HG02759 (cell line): ENCODE measurements around the gene AQP12B.

Source experiments
- ATAC-seq: cut with Tn5 transposase; IDR thresholded peaks from one replicate; pipeline ENCODE4 v1.9.1; 2021; ENCODE audit warnings: mild to moderate bottlenecking, moderate library complexity; ENCODE audit not compliant: unreplicated experiment

The AQP12B gene

DNA sequence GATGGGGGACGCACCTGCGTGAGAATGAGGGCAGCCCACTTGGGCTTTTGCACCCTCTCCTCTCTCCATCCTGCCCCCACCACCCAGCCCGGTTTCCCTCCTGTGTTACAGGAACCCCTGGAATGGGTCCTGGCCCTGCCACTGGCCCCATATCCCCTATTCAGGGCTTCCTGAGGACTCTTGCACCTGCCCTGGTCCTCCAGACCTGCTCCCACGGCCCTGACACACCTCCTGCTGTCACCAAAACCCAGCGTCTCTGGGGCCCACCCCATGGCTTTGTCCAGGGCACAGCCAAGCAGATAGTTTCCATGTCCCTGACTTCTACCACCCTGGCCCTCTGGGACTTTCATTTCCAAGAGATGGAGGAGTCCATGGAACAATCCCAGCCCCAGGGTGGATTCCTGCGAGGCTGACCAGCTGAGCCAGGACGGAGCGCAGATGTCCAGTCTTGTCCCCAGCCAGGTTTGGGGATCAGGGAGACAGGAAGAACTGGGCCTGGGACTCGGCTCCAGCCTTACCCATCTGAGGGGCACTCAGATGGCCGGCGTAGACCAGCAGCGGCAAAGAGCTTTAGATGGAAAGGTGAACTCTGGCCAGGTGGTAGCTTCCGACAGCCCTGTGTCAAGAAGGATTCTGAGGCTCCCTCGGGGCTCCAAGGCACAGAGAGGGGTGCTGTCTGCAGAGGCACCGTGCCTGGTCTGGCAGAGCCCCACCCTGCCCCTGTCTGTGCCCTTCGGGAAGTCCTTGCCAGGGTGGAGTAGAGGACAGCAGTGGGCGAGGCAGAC is 45.4 kb downstream of the AQP12B start:
- ATAC-seq: no peak

DNA sequence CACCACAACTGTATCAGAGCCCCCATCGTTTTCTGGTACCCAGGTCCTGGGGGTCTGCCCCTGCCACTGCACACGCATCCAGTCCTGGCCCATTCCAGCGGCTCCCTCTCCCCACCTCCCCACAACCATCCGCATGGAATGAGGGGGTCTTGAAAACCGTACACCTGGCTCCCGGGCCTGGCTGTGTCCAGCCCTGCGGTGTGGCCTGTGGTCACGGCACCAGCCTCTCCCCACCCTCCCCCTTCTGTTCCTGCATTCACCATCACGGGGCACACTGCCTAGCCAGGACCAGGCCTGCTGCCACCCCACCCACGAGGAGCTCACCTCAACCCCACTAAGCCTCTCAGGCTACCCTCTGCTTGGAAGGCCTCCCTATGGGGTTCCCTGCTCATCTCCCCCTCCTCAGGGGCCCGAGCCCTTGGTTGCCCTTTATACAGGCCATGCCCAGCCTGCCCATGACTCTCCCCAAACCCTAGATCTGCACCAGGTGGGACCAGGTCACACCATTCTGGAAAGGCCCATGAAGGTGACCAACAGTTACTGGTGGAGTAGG is 46.0 kb downstream of the AQP12B start:
- no peak for ATAC-seq

DNA sequence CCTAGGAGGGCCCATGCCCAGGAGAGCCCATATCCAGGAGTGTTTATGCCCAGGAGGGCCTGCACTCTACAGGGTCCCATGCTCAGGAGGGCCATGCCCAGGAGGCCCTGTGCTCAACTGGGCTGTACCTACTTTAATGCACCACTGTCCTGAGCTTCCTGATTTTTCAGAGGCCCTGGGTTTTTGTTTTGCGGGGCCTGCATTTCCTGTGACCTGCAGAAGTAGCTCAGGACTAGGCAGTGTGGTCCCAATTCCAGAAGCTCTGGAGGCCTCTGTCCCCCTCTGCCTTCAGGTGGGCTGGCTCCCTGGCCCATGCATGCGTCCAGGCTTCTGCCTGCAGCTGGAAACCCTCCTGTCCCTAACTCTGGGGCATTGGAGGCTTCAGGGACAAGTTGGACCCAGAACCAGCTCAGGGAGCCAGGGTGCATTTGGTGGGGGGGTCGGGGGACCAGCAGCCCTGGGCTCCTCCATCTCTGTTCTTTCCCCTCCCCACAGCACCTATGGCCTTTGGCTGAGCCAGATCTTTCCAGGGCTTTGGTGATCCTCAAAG is 46.6 kb downstream of the AQP12B start:
- no peak for ATAC-seq

DNA sequence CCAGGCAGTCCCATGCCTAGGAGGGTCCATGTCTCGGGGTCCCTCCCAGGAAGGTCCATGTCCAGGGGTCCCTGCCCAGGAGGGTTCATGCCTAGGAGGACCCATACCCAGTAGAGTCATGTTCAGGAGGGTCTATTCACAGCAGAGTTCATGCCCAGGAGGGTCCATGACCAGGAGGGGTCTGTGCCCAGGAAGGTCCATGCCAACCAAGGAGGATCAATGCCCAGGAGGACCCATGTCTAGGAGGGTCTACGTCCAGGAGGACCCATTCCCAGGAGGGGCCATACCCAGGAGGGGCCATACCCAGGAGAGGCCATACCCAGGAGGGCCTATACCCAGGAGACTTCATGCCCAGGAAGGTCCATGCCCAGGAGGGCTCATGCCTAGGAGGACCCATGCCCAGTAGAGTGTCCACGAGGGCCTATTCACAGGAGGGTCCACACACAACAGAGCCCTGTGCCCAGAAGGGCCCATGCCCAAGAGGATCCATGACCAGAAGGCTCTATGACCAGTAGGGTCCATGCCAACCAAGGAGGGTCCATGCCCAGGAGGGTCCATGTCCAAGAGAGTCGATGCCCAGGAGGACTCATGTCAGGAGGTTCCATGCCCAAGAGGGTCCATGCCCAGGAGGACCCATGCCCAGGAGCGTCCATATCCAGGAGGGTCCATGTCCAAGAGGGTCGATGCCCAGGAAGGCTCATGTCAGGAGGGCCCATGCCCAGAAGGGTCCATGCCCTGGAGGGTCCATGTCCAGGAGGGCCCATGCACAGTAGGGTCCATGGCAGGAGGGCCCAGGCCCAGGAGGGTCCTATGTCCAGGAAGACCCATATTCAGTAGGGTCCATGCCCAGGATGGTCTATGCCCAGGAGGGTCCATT is 47.3 kb downstream of the AQP12B start:
- no peak for ATAC-seq

DNA sequence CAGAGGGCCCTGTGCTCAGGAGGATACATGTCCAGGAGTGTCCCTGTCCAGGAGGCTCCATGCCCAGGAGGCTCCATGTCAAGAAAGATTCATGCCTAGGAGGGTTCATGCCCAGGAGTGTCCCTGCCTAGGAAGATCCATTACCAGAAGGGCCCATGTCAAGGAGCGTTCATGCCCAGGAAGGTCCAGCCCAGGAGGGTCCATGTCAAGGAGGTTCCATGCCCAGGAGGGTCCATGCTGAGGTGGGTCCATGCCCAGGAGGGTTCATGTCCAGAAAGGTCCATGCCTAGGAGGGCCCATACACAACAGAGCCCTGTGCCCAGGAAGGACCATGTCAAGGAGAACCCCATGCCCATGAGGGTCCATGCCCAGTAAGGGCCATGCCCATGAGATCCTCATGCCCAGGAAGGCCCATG is 50.4 kb downstream of the AQP12B start:
- ATAC-seq: no peak

DNA sequence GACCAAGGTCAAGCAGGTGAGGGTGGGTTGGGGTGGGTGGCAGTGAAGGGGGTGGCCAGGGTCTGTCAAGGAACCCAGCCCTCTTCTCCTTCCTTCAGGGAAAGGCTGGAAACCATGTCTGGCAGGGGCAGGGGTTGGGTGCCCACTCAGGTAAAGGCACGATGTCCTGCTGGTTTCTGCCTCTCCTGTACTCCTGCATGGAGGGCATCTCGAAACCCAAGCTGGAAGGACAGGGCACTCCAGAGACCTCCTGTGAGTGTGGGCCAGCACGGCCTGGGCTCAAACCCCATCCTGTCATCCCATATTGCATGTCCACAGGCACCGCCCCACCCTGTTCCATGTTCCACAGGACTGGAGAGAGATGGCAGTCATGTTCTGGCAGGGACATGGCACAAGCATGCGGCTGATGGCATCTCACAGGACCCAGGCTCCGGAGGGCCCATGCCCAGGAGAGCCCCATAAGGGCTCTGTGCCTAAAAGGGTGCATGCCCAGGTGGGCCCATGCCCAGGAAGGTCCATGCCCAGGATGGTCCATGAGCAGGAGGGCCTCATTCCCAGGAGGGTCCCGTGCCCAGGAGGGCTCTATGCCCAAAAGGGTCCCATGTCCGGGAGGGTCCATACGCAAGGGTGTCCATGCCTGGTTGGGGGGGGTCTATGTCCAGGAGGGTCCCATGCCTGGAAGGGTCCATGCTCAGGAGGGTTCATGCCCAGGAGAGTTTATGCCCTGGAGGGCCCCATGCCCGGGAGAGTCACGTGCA is 51.0 kb downstream of the AQP12B start:
- ATAC-seq: no peak

DNA sequence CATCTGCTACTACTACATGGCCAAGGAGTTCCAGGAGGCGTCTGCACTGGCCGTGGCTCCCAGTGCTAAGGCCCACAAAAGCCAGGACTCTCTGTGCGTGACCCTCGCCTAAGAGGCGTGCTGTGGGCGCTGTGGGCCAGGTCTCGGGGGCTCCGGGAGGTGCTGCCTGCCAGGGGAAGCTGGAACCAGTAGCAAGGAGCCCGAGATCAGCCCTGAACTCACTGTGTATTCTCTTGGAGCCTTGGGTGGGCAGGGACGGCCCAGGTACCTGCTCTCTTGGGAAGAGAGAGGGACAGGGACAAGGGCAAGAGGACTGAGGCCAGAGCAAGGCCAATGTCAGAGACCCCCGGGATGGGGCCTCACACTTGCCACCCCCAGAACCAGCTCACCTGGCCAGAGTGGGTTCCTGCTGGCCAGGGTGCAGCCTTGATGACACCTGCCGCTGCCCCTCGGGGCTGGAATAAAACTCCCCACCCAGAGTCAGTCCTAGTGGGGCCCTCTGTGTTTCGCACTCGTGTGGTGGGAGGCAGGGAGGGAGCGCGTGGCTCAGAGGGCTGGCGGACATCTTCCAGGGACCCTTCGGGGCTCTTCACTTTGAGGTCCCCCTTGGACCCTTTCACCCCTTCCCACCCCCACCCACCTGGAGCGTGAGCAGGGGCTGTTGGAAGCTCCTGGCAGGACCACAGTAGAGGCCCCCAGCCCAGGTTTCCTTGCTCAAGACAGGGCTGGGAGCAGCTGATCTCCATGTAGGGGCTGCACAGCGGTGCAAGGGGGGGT is 51.7 kb downstream of the AQP12B start:
- ATAC-seq: no peak

DNA sequence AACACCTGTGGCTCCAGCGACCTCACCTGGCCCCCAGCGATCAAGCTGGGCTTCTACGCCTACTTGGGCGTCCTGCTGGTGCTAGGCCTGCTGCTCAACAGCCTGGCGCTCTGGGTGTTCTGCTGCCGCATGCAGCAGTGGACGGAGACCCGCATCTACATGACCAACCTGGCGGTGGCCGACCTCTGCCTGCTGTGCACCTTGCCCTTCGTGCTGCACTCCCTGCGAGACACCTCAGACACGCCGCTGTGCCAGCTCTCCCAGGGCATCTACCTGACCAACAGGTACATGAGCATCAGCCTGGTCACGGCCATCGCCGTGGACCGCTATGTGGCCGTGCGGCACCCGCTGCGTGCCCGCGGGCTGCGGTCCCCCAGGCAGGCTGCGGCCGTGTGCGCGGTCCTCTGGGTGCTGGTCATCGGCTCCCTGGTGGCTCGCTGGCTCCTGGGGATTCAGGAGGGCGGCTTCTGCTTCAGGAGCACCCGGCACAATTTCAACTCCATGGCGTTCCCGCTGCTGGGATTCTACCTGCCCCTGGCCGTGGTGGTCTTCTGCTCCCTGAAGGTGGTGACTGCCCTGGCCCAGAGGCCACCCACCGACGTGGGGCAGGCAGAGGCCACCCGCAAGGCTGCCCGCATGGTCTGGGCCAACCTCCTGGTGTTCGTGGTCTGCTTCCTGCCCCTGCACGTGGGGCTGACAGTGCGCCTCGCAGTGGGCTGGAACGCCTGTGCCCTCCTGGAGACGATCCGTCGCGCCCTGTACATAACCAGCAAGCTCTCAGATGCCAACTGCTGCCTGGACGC is 52.5 kb downstream of the AQP12B start:
- ATAC-seq: no peak

DNA sequence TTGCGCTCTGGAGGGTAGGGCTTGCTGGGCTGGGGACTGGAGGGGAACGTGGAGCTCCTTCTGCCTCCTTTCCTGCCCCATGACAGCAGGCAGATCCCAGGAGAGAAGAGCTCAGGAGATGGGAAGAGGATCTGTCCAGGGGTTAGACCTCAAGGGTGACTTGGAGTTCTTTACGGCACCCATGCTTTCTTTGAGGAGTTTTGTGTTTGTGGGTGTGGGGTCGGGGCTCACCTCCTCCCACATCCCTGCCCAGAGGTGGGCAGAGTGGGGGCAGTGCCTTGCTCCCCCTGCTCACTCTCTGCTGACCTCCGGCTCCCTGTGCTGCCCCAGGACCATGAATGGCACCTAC is 53.1 kb downstream of the AQP12B start:
- no peak for ATAC-seq

DNA sequence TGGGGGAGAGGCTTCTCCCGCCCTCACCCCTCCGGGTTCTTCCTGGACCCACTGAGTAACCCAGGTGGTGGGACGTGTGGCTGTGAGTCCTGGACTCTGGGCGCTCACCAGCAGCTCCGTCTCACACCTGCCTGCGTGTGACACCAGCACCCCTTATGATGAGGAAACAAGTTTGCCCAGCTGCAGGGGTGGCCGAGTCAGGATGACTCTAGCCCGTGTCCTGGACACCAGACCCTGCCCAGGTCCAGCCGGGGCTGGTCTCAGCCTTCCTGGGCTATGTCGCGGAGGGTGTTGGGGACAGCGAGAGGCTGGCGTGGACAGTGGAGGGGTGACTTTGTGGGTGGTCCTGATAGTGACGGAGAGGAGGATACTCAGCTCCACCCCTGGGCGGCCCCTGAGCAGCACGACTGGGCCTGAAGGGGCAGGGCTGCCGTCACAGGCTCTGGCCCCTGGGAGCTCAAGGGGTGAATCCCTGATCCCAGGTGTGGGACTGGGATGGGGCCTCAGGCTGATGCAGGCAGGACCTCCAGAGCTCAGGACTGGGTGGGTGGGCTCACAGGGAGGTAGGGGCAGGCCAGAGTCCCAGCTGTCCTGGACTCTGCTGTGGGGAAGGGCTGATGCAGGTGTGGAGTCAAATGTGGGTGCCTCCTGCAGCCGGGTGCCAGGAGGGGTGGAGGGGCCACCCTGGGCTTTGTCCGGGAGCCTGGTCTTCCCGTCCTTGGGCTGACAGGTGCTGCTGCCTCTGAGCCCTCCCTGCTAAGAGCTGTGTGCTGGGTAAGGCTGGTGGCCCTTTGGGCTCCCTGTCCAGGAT is 53.7 kb downstream of the AQP12B start:
- no peak for ATAC-seq

DNA sequence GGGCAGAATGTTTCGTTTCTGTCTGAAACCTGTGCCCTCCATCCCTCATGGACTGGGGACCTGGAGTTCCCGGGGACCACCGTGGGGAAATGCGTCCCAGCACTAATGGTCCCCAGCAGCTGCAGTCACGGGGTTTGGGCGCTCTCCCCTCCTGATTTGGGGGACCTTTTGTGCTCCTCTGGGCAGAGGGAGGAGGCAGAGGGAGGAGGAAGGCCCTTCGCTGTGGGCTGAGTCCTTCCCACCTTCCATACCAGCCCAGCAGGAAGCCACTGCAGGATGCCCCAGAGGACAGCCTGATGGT is 54.2 kb downstream of the AQP12B start:
- no peak for ATAC-seq

DNA sequence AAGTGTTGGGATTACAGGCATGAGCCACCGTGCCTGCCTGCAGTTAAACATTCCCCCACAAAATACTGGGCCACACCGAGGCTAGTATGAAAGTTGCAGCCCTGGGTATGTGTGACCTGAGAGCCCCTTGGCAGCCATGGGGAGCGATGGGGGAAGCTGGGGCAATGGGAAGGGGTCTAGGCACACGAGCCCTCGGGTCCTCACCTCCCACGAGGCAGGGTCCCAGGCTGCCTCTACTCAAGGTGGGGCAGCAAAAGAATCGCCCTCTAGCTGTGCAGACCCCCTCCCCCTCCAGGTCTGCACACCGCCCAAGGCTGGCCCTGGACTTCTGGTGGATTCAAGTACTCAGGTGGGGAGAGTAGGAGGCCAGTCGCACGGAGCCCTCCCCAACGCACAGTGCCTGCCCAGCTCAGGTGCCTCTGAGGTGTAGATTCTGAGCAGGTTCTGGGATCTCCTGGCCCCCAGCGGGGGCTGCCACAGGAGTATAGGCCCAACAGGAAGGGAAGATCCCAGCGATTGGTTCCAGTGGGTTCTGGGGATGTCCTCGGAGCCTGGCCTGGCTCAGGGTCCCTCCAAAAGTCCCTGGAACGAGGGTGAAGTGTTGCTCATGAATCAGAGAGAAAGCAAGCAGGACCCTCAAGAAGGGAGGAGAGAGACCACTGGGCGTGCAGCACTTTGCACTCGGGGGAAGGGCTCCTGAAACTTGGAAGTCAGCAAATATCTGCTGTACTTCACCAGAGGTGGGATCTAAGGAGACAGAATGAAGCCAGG is 54.8 kb downstream of the AQP12B start:
- ATAC-seq: no peak

DNA sequence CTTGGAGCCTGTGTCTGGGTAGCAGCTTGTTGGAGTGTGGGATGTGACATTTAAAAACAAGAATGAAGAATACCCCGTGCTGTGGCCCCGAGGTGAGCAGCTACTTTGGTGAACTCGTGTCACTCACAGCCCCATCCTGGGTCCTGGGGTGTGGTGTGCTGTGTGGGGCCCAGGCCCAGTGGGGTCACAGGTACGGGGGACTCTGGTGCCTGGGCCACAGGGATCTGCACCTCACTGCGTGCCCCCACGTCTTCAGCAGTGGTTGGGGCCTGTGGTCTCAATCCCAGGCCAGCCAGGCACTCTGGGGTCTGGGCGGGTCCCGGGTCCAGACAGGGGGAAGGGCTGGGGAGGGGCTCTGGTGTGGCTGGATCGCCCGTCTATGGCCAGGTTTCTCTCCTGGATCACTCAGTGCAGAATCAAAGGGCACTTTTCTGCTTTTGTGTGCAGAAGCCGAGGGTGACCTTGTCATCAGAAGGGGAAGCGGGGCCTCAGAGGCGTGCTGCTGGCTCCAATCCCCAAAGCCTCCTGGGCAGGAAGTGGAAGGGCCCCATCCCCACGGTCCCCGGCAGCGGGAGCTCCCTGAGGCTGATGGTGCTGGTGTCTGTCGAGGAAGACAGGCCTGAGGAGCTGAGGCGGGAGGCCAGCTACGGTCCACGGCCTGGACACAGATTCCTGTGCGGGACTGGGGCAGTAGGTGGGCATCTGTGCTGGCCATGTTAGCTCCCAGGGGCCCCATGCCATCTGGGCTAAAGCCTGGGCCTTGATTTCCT is 56.0 kb downstream of the AQP12B start:
- ATAC-seq: no peak
